ENCODE data around the gene ANKS1B.

The ANKS1B gene

GRCh38 chr12:98819821-98820404 lies 1164.8 kb downstream of the ANKS1B start:
- DNase-seq (ENCODE audit: low read depth in 2 of 2): no peak

- DNase-seq (ENCODE audit: low read depth in 2 of 2): no peak
Observed at GRCh38 chr12:98819071-98819470, 1165.7 kb downstream of the ANKS1B start.

GRCh38 chr12:98818239-98818638 lies 1166.5 kb downstream of the ANKS1B start:
- DNase-seq (ENCODE audit: low read depth in 2 of 2): no peak

GRCh38 chr12:98817742-98818141 lies 1167.0 kb downstream of the ANKS1B start:
- no peak for DNase-seq (ENCODE audit: low read depth in 2 of 2)

GRCh38 chr12:98816720-98817119 lies 1168.0 kb downstream of the ANKS1B start:
- no peak for DNase-seq (ENCODE audit: low read depth in 2 of 2)

GRCh38 chr12:98814254-98814653 lies 1170.5 kb downstream of the ANKS1B start:
- no peak for DNase-seq (ENCODE audit: low read depth in 2 of 2)

- DNase-seq (ENCODE audit: low read depth in 2 of 2): no peak
Observed at GRCh38 chr12:98812225-98812624, 1172.5 kb downstream of the ANKS1B start.

- DNase-seq (ENCODE audit: low read depth in 2 of 2): no peak
Observed at GRCh38 chr12:98808243-98808875, 1176.4 kb downstream of the ANKS1B start.

GRCh38 chr12:98807187-98807586 lies 1177.5 kb downstream of the ANKS1B start:
- no peak for DNase-seq (ENCODE audit: low read depth in 2 of 2)

GRCh38 chr12:98803468-98804209 lies 1181.1 kb downstream of the ANKS1B start:
- no peak for DNase-seq (ENCODE audit: low read depth in 2 of 2)

- DNase-seq (ENCODE audit: low read depth in 2 of 2): no peak
Observed at GRCh38 chr12:98799822-98800221, 1184.9 kb downstream of the ANKS1B start.

- DNase-seq (ENCODE audit: low read depth in 2 of 2): no peak
Observed at GRCh38 chr12:98799146-98799810, 1185.5 kb downstream of the ANKS1B start.

GRCh38 chr12:98797200-98797599 lies 1187.5 kb downstream of the ANKS1B start:
- DNase-seq (ENCODE audit: low read depth in 2 of 2): no peak

GRCh38 chr12:98796745-98797144 lies 1188.0 kb downstream of the ANKS1B start:
- no peak for DNase-seq (ENCODE audit: low read depth in 2 of 2)

GRCh38 chr12:98793121-98793520 lies 1191.6 kb downstream of the ANKS1B start:
- DNase-seq (ENCODE audit: low read depth in 2 of 2): no peak

GRCh38 chr12:98791406-98791805 lies 1193.3 kb downstream of the ANKS1B start:
- no peak for DNase-seq (ENCODE audit: low read depth in 2 of 2)

- no peak for DNase-seq (ENCODE audit: low read depth in 2 of 2)
Observed at GRCh38 chr12:98788396-98788795, 1196.3 kb downstream of the ANKS1B start.

- DNase-seq (ENCODE audit: low read depth in 2 of 2): no peak
Observed at GRCh38 chr12:98786653-98787052, 1198.1 kb downstream of the ANKS1B start.

GRCh38 chr12:98783420-98783819 lies 1201.3 kb downstream of the ANKS1B start:
- no peak for DNase-seq (ENCODE audit: low read depth in 2 of 2)

- no peak for DNase-seq (ENCODE audit: low read depth in 2 of 2)
Observed at GRCh38 chr12:98780261-98780660, 1204.5 kb downstream of the ANKS1B start.

GRCh38 chr12:98772818-98773217 lies 1211.9 kb downstream of the ANKS1B start:
- DNase-seq (ENCODE audit: low read depth in 2 of 2): no peak

All from stimulated activated CD8-positive, alpha-beta memory T cell treated with anti-CD3 and anti-CD28 coated beads, Interleukin-2, amount 100 ng/mL, for 48 hours (primary cell).